ENCODE results near the gene TMEM87B.

DNA sequence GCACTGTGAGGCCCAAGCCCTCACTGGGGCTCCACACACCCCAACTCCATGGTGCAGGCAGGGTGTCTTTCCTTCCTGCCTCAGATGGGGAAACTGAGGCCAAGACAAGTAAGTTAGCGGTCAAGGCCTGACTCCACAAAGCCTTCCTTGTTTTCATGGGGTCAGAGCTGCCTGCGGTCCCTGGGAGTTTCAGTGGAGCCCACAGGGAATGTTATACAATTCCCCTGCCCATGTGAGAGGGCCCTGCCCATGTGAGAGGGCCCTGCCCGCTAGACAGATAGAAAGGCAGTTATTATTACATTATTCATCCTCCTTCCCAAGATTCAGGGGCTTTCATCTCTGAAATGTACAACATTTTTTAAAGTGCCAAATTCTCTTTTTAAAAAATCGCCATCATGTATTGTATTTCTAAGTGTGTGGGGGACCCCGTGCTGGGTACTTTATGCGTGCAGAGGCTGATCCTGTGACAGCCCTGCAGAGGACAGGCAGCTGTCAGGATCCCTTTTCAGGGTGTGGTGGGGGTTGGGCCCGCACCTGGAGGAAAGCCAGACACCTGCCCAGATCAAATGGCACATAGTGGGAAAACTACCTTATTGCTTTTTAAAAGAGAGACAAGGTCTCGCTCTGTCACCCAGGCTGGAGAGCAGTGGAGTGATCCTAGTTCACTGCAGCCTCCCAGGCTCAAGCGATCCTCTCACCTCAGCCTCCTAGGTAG, 106.5 kb downstream of the TMEM87B start:
- TF ChIP-seq, protein P1, sequence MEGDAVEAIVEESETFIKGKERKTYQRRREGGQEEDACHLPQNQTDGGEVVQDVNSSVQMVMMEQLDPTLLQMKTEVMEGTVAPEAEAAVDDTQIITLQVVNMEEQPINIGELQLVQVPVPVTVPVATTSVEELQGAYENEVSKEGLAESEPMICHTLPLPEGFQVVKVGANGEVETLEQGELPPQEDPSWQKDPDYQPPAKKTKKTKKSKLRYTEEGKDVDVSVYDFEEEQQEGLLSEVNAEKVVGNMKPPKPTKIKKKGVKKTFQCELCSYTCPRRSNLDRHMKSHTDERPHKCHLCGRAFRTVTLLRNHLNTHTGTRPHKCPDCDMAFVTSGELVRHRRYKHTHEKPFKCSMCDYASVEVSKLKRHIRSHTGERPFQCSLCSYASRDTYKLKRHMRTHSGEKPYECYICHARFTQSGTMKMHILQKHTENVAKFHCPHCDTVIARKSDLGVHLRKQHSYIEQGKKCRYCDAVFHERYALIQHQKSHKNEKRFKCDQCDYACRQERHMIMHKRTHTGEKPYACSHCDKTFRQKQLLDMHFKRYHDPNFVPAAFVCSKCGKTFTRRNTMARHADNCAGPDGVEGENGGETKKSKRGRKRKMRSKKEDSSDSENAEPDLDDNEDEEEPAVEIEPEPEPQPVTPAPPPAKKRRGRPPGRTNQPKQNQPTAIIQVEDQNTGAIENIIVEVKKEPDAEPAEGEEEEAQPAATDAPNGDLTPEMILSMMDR (IDR thresholded peaks at IDR 0.05), result no peak
- no peak for TF ChIP-seq POLR2A (IDR thresholded peaks at IDR 0.05)

Data from heart left ventricle (tissue), 13 donors.